ENCODE results near the gene GALNT15. TPM values are rescaled to one million over a fixed set of nuclear protein-coding genes. Genes with fewer than 3 reads are reported as not detected.

Gene GALNT15
- total and polyA plus RNA-seq, 2 donors (not counting 1 experiment from before 2014, with no cell fraction given) = 10.7 to 37.7 TPM

DNA sequence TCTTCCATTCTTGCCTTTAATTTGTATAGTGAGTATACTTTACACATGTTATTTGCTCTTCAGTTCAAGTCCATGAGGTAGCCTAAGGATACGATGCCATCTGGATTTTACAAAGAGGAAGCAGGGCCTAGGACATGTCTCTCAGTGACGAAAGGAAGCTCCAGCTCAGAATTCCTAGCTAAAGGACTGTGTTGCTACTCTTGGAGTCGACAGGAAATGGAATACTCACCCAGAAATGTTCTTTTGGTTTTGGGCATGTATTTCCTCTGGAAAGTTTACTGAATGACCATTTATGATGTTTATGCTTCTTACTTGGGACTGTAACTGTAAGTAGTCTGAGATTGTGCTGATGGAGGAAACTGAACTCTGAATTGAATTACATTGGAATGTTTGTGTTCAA lies 103.0 kb downstream of the GALNT15 start:
- H2AFZ ChIP-seq (ENCODE audit: low read length) = no peak overlapping the region
- H3K4me3 ChIP-seq (replicated peaks in 1 of 4; ENCODE audit: control extremely low read depth in 1 of 4, insufficient read depth in 1 of 4, low read depth in 3 of 4, low read length in 4 of 4) = no peak overlapping the region
- no peak overlapping the region for H3K4me2 ChIP-seq (ENCODE audit: extremely low read depth, insufficient read depth, low read length)
- no peaks in the 10 kb centered on the region for H3K36me3 ChIP-seq (ENCODE audit: control insufficient read depth, insufficient read depth, low read length)
- no peak for TF ChIP-seq EZH2 (IDR thresholded peaks at IDR 0.05; ENCODE audit: low read length, missing control alignments)
- TF ChIP-seq, protein P1, sequence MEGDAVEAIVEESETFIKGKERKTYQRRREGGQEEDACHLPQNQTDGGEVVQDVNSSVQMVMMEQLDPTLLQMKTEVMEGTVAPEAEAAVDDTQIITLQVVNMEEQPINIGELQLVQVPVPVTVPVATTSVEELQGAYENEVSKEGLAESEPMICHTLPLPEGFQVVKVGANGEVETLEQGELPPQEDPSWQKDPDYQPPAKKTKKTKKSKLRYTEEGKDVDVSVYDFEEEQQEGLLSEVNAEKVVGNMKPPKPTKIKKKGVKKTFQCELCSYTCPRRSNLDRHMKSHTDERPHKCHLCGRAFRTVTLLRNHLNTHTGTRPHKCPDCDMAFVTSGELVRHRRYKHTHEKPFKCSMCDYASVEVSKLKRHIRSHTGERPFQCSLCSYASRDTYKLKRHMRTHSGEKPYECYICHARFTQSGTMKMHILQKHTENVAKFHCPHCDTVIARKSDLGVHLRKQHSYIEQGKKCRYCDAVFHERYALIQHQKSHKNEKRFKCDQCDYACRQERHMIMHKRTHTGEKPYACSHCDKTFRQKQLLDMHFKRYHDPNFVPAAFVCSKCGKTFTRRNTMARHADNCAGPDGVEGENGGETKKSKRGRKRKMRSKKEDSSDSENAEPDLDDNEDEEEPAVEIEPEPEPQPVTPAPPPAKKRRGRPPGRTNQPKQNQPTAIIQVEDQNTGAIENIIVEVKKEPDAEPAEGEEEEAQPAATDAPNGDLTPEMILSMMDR (conservative IDR thresholded peaks at IDR 0.05 in 1 of 2, IDR thresholded peaks at IDR 0.05 in 1 of 2; ENCODE audit: low read depth in 1 of 2, low read length in 2 of 2) = no peak
- DNase-seq (ENCODE audit: low read depth in 2 of 2) = no peak
- no peaks in the 10 kb centered on the region for H4K20me1 ChIP-seq (ENCODE audit: control insufficient read depth, extremely low read depth, insufficient read depth, low read length)
- H3K27ac ChIP-seq (ENCODE audit: insufficient read depth, low read length) = no peak overlapping the region
- H3K9ac ChIP-seq (ENCODE audit: insufficient read depth, low read length) = no peak overlapping the region
- no peaks in the 10 kb centered on the region for H3K9me3 ChIP-seq (ENCODE audit: control insufficient read depth, insufficient read depth, low read depth, low read length)
- H3K4me1 ChIP-seq (ENCODE audit: control insufficient read depth, extremely low read depth, insufficient read depth, low read length) = no peaks in the 10 kb centered on the region
- H3K27me3 ChIP-seq (ENCODE audit: control insufficient read depth, insufficient read depth, low read length) = no peaks in the 10 kb centered on the region
- no peaks in the 10 kb centered on the region for H3K79me2 ChIP-seq (ENCODE audit: control insufficient read depth, insufficient read depth, low read length)

GRCh38 chr3:16279010-16279801 lies 104.7 kb downstream of the GALNT15 start:
- no peaks in the 10 kb centered on the region for H3K36me3 ChIP-seq (ENCODE audit: control insufficient read depth, insufficient read depth, low read length)
- no peaks in the 10 kb centered on the region for H3K9me3 ChIP-seq (ENCODE audit: control insufficient read depth, insufficient read depth, low read depth, low read length)
- no peak for DNase-seq (ENCODE audit: low read depth in 2 of 2)
- no peak for TF ChIP-seq EZH2 (IDR thresholded peaks at IDR 0.05; ENCODE audit: low read length, missing control alignments)
- TF ChIP-seq, protein P1 (conservative IDR thresholded peaks at IDR 0.05 in 1 of 2, IDR thresholded peaks at IDR 0.05 in 1 of 2; ENCODE audit: low read depth in 1 of 2, low read length in 2 of 2) = no peak
- H3K79me2 ChIP-seq (ENCODE audit: control insufficient read depth, insufficient read depth, low read length) = no peaks in the 10 kb centered on the region
- no peaks in the 10 kb centered on the region for H4K20me1 ChIP-seq (ENCODE audit: control insufficient read depth, extremely low read depth, insufficient read depth, low read length)
- H3K27me3 ChIP-seq (ENCODE audit: control insufficient read depth, insufficient read depth, low read length) = no peaks in the 10 kb centered on the region
- no peak overlapping the region for H2AFZ ChIP-seq (ENCODE audit: low read length)
- no peaks in the 10 kb centered on the region for H3K4me1 ChIP-seq (ENCODE audit: control insufficient read depth, extremely low read depth, insufficient read depth, low read length)
- H3K27ac ChIP-seq (ENCODE audit: insufficient read depth, low read length) = no peak overlapping the region
- H3K4me3 ChIP-seq (replicated peaks in 1 of 4; ENCODE audit: control extremely low read depth in 1 of 4, insufficient read depth in 1 of 4, low read depth in 3 of 4, low read length in 4 of 4) = no peak overlapping the region
- no peak overlapping the region for H3K9ac ChIP-seq (ENCODE audit: insufficient read depth, low read length)
- H3K4me2 ChIP-seq (ENCODE audit: extremely low read depth, insufficient read depth, low read length) = no peak overlapping the region

GRCh38 chr3:16280671-16281070 lies 106.2 kb downstream of the GALNT15 start:
- H3K36me3 ChIP-seq (ENCODE audit: control insufficient read depth, insufficient read depth, low read length) = no peaks in the 10 kb centered on the region
- H3K79me2 ChIP-seq (ENCODE audit: control insufficient read depth, insufficient read depth, low read length) = no peaks in the 10 kb centered on the region
- no peak overlapping the region for H3K9ac ChIP-seq (ENCODE audit: insufficient read depth, low read length)
- H4K20me1 ChIP-seq (ENCODE audit: control insufficient read depth, extremely low read depth, insufficient read depth, low read length) = no peaks in the 10 kb centered on the region
- no peaks in the 10 kb centered on the region for H3K4me1 ChIP-seq (ENCODE audit: control insufficient read depth, extremely low read depth, insufficient read depth, low read length)
- no peak overlapping the region for H3K27ac ChIP-seq (ENCODE audit: insufficient read depth, low read length)
- no peak overlapping the region for H2AFZ ChIP-seq (ENCODE audit: low read length)
- H3K4me2 ChIP-seq (ENCODE audit: extremely low read depth, insufficient read depth, low read length) = no peak overlapping the region
- H3K27me3 ChIP-seq (ENCODE audit: control insufficient read depth, insufficient read depth, low read length) = no peaks in the 10 kb centered on the region
- no peak overlapping the region for H3K4me3 ChIP-seq (replicated peaks in 1 of 4; ENCODE audit: control extremely low read depth in 1 of 4, insufficient read depth in 1 of 4, low read depth in 3 of 4, low read length in 4 of 4)
- no peak for DNase-seq (ENCODE audit: low read depth in 2 of 2)
- H3K9me3 ChIP-seq (ENCODE audit: control insufficient read depth, insufficient read depth, low read depth, low read length) = no peaks in the 10 kb centered on the region
- TF ChIP-seq EZH2 (IDR thresholded peaks at IDR 0.05; ENCODE audit: low read length, missing control alignments) = no peak
- TF ChIP-seq, protein P1 (conservative IDR thresholded peaks at IDR 0.05 in 1 of 2, IDR thresholded peaks at IDR 0.05 in 1 of 2; ENCODE audit: low read depth in 1 of 2, low read length in 2 of 2) = no peak

Other genes starting within 250 kb of the GALNT15 start
- gene DPH3, start 90.3 kb downstream of the GALNT15 start, total RNA-seq = 23.6 and 28.2 TPM in 2 replicates
- 22.6 and 28.1 TPM in 2 replicates for gene DPH3, start 90.3 kb downstream of the GALNT15 start, polyA plus RNA-seq
- 7.4 and 10.4 TPM in 2 replicates for gene OXNAD1, start 90.5 kb downstream of the GALNT15 start, total RNA-seq
- gene OXNAD1, start 90.5 kb downstream of the GALNT15 start, polyA plus RNA-seq = 6.4 and 7.8 TPM in 2 replicates

Data from fibroblast of lung (primary cell).